Endodermal cell (in vitro differentiated cells): ENCODE results near the gene SIM2. TPM values are rescaled to one million over a fixed set of nuclear protein-coding genes. Genes with fewer than 3 reads are reported as not detected.

Source experiments
- DNase-seq: peaks from one replicate; pipeline ENCODE4 v3.0.0-alpha.2; 2017
- H3K27ac ChIP-seq: 2 replicates; pipeline ENCODE4 v1.5.1; 2013; ENCODE audit warnings: mild to moderate bottlenecking, low read depth, low read length, moderate library complexity
- H3K27me3 ChIP-seq: 2 replicates; pipeline ENCODE4 v1.6.1; 2013; ENCODE audit warnings: mild to moderate bottlenecking, low read length, moderate library complexity; ENCODE audit not compliant: insufficient read depth, control insufficient read depth, poor library complexity, severe bottlenecking
- H3K36me3 ChIP-seq: 2 replicates; pipeline ENCODE4 v1.7.0; 2013; ENCODE audit warnings: mild to moderate bottlenecking, low read length, moderate library complexity; ENCODE audit not compliant: control insufficient read depth, insufficient read depth
- H3K4me1 ChIP-seq: one replicate; pipeline ENCODE4 v1.7.0; 2013; ENCODE audit warnings: low read length; ENCODE audit not compliant: control insufficient read depth, insufficient read depth
- H3K4me3 ChIP-seq: 2 replicates; pipeline ENCODE4 v1.5.1; 2013; ENCODE audit warnings: mild to moderate bottlenecking, low read length, moderate library complexity
- H3K9ac ChIP-seq: 2 replicates; pipeline ENCODE4 v1.6.1; 2013; ENCODE audit warnings: mild to moderate bottlenecking, low read length, moderate library complexity; ENCODE audit not compliant: poor library complexity, severe bottlenecking; ENCODE audit errors: extremely low read depth
- H3K9me3 ChIP-seq: 2 replicates; pipeline ENCODE4 v1.6.1; 2013; ENCODE audit warnings: mild to moderate bottlenecking, low read length, moderate library complexity; ENCODE audit not compliant: control insufficient read depth
- H3K27ac Mint-ChIP-seq: 2 replicates; pipeline ENCODE4 v1.8.0; 2020; ENCODE audit warnings: mixed read lengths
- H3K27me3 Mint-ChIP-seq: 2 replicates; pipeline ENCODE4 v1.8.0; 2021; ENCODE audit warnings: mild to moderate bottlenecking, mixed read lengths; ENCODE audit not compliant: insufficient read depth
- H3K36me3 Mint-ChIP-seq: 2 replicates; pipeline ENCODE4 v1.8.0; 2020; ENCODE audit warnings: low read depth, mixed read lengths
- H3K4me1 Mint-ChIP-seq: 2 replicates; pipeline ENCODE4 v1.8.0; 2020; ENCODE audit warnings: mixed read lengths
- H3K4me3 Mint-ChIP-seq: 2 replicates; pipeline ENCODE4 v1.8.0; 2020; ENCODE audit warnings: mild to moderate bottlenecking, moderate library complexity, mixed read lengths
- H3K9me3 Mint-ChIP-seq: 2 replicates; pipeline ENCODE4 v1.8.0; 2020; ENCODE audit warnings: mild to moderate bottlenecking, mixed read lengths
- CTCF ChIP-seq: fragments of 200-600 bp; sonication (generic); conservative IDR thresholded peaks from 2 replicates; pipeline ENCODE4 v1.5.0; 2021; ENCODE audit warnings: antibody characterized with exemption, mild to moderate bottlenecking
- WGBS, 2 experiments: methylation state at CpG; one replicate each; pipeline versions ENCODE4 v1.1.5 to v1.1.7; 2013; ENCODE audit warnings: missing lambda C conversion rate in 2 of 2, mixed read lengths in 1 of 2; ENCODE audit not compliant: insufficient coverage in 1 of 2, insufficient read length in 1 of 2; 5-methylcytosine and 5-hydroxymethylcytosine counted together
- total RNA-seq, 2 donors: library from RNA; stranded (reverse); fragmentation: NEBNext Ultra II Directional in 1 of 2; extraction: Animal tissue kit (Norgen Biotek cat#: 25700) in 1 of 2; gene quantifications; 2 replicates in 1 of 2; 3 replicates in 1 of 2; pipeline ENCODE4 v1.2.1, GENCODE V29; 2021

The SIM2 gene
- total RNA-seq, 2 donors from 2014 or later, result not detected

- 3 to 4% methylated on average over 14 to 35 of the region's 39 CpGs for WGBS, 2 experiments
- Mint-ChIP-seq H3K27me3 (peaks cover 100% of the 10 kb centered on the region), H3K27ac (no peak overlapping the region), H3K4me3 (peak overlapping the region; percentile 24), H3K9me3 (no peaks in the 10 kb centered on the region), H3K4me1 (peaks cover 40% of the 10 kb centered on the region), H3K36me3 (no peaks in the 10 kb centered on the region)
- TF ChIP-seq CTCF, result no peak
- Histone ChIP-seq H3K27ac (no peak overlapping the region), H3K9me3 (no peaks in the 10 kb centered on the region), H3K27me3 (peaks cover 100% of the 10 kb centered on the region), H3K9ac (no peak overlapping the region), H3K4me1 (peaks cover 14% of the 10 kb centered on the region), H3K4me3 (no peak overlapping the region), H3K36me3 (no peaks in the 10 kb centered on the region)
- DNase-seq, result peak; percentile 67
Observed at GRCh38 chr21:36704958-36705678, 6.2 kb downstream of the SIM2 start.

GRCh38 chr21:36705679-36706481 lies 7.0 kb downstream of the SIM2 start:
- peak; percentile 75 for TF ChIP-seq CTCF
- H3K27ac Mint-ChIP-seq, result no peak overlapping the region
- H3K27me3 ChIP-seq, result peaks cover 100% of the 10 kb centered on the region
- no peak overlapping the region for H3K4me3 ChIP-seq
- H3K4me1 ChIP-seq, result peaks cover 14% of the 10 kb centered on the region
- no peaks in the 10 kb centered on the region for H3K36me3 Mint-ChIP-seq
- no peaks in the 10 kb centered on the region for H3K9me3 ChIP-seq
- H3K36me3 ChIP-seq, result no peaks in the 10 kb centered on the region
- peaks cover 36% of the 10 kb centered on the region for H3K4me1 Mint-ChIP-seq
- no peak overlapping the region for H3K27ac ChIP-seq
- H3K27me3 Mint-ChIP-seq, result peaks cover 100% of the 10 kb centered on the region
- peak; percentile 84 for DNase-seq
- WGBS, 2 experiments, result 6% methylated on average over 11 to 22 of the region's 22 CpGs
- no peaks in the 10 kb centered on the region for H3K9me3 Mint-ChIP-seq
- no peak overlapping the region for H3K9ac ChIP-seq
- no peak overlapping the region for H3K4me3 Mint-ChIP-seq

GRCh38 chr21:36706482-36706852 lies 7.6 kb downstream of the SIM2 start:
- H3K27me3 Mint-ChIP-seq, result peaks cover 100% of the 10 kb centered on the region
- H3K27ac Mint-ChIP-seq, result no peak overlapping the region

More at GRCh38 chr21:36706482-36706852, 7.6 kb downstream of the SIM2 start:
- TF ChIP-seq CTCF, result no peak
- no peak overlapping the region for H3K9ac ChIP-seq
- peaks cover 100% of the 10 kb centered on the region for H3K27me3 ChIP-seq
- 8 to 10% methylated on average over 10 to 12 of the region's 13 CpGs for WGBS, 2 experiments
- no peaks in the 10 kb centered on the region for H3K9me3 Mint-ChIP-seq
- H3K4me1 Mint-ChIP-seq, result peaks cover 36% of the 10 kb centered on the region
- no peak overlapping the region for H3K4me3 Mint-ChIP-seq
- H3K36me3 ChIP-seq, result no peaks in the 10 kb centered on the region
- peak; percentile 41 for DNase-seq
- peaks cover 14% of the 10 kb centered on the region for H3K4me1 ChIP-seq
- H3K36me3 Mint-ChIP-seq, result no peaks in the 10 kb centered on the region
- no peak overlapping the region for H3K27ac ChIP-seq
- H3K9me3 ChIP-seq, result no peaks in the 10 kb centered on the region
- H3K4me3 ChIP-seq, result no peak overlapping the region
